ENCODE data around the gene DDAH1.

GRCh38 chr1:85444381-85444780 lies 20.6 kb downstream of the DDAH1 start:
- TF ChIP-seq CTCF (IDR thresholded peaks at IDR 0.05; ENCODE audit: borderline replicate concordance, extremely low read depth, low read length, poor library complexity, severe bottlenecking) (no peak), EZH2 (IDR thresholded peaks at IDR 0.05; ENCODE audit: borderline replicate concordance, low read depth, low read length, severe bottlenecking) (no peak)
